LoVo (cell line): Measurements from ENCODE around the gene TRIM67.
"Not testable (repeated sequence)": the region's sequence is repeated elsewhere in the genome, so short reads cannot be mapped to it uniquely, and the experiment has no call there.

Experiments used
- DNase-seq: peaks from one replicate; pipeline ENCODE4 v3.0.0-alpha.2; 2016; ENCODE audit warnings: low spot score

The TRIM67 gene

GRCh38 chr1:231158141-231158540 is 3.7 kb upstream of the TRIM67 start:
- not testable (repeated sequence) for DNase-seq

GRCh38 chr1:231159202-231159962 is 2.5 kb upstream of the TRIM67 start:
- DNase-seq = no peak

GRCh38 chr1:231159963-231160761 is 1.7 kb upstream of the TRIM67 start:
- no peak for DNase-seq

- DNase-seq = no peak
Observed at GRCh38 chr1:231160895-231161666, 777 bp upstream of the TRIM67 start.

GRCh38 chr1:231162297-231162969 is 575 bp downstream of the TRIM67 start:
- DNase-seq = peak; percentile 16

- no peak for DNase-seq
Observed at GRCh38 chr1:231162970-231163829, 1.3 kb downstream of the TRIM67 start.

GRCh38 chr1:231163830-231164427 is 2.1 kb downstream of the TRIM67 start:
- DNase-seq = no peak

GRCh38 chr1:231165371-231165770 is 3.5 kb downstream of the TRIM67 start:
- DNase-seq = no peak

- DNase-seq = no peak
Observed at GRCh38 chr1:231166398-231166797, 4.5 kb downstream of the TRIM67 start.

- no peak for DNase-seq
Observed at GRCh38 chr1:231170875-231171274, 9.0 kb downstream of the TRIM67 start.

GRCh38 chr1:231171623-231172197 is 9.9 kb downstream of the TRIM67 start:
- no peak for DNase-seq

GRCh38 chr1:231172411-231172810 is 10.6 kb downstream of the TRIM67 start:
- no peak for DNase-seq

- DNase-seq = no peak
Observed at GRCh38 chr1:231176421-231176820, 14.6 kb downstream of the TRIM67 start.

- DNase-seq = no peak
Observed at GRCh38 chr1:231177226-231177625, 15.4 kb downstream of the TRIM67 start.

- DNase-seq = no peak
Observed at GRCh38 chr1:231177936-231178335, 16.1 kb downstream of the TRIM67 start.

GRCh38 chr1:231178970-231179369 is 17.1 kb downstream of the TRIM67 start:
- no peak for DNase-seq

- no peak for DNase-seq
Observed at GRCh38 chr1:231180034-231180433, 18.2 kb downstream of the TRIM67 start.

GRCh38 chr1:231181271-231181670 is 19.4 kb downstream of the TRIM67 start:
- no peak for DNase-seq

GRCh38 chr1:231182317-231182716 is 20.5 kb downstream of the TRIM67 start:
- no peak for DNase-seq
